ENCODE data around the gene SEC14L2.
"Not testable (repeated sequence)": the region's sequence is repeated elsewhere in the genome, so short reads cannot be mapped to it uniquely, and the experiment has no call there.

DNA sequence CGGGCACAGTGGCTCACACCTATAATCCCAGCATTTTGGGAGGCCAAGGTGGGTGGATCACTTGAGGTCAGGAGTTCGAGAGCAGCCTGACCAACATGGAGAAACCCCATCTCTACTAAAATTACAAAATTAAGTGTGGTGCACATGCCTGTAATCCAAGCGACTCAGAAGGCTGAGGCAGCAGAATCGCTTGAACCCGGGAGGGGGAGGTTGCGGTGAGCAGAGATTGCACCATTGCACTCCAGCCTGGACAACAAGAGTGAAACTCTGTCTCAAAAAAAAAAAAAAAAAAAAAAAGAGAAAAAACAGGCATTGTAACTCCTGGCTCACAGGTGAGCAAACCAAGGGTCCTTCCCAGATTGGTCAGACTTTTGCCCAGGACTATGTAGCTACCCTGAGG lies 63.7 kb downstream of the SEC14L2 start:
- TF ChIP-seq POLR2A, CTCF (IDR thresholded peaks at IDR 0.05): not testable (repeated sequence)

Measured in testis (tissue), 2 donors.